BLaER1 (cell line): ENCODE measurements around the gene RAC3.
A peak's percentile ranks its signal among the peaks of the same experiment; 100 is the strongest.

Source experiments
- H3K27ac ChIP-seq: shearing (Covaris generic); formaldehyde crosslinking; 2 replicates; pipeline ENCODE4 v1.8.1; 2022
- H3K27me3 ChIP-seq: shearing (Covaris generic); formaldehyde crosslinking; 2 replicates; pipeline ENCODE4 v1.8.1; 2022
- H3K36me3 ChIP-seq: shearing (Covaris generic); formaldehyde crosslinking; 2 replicates; pipeline ENCODE4 v1.8.1; 2022
- H3K4me1 ChIP-seq: shearing (Covaris generic); formaldehyde crosslinking; 2 replicates; pipeline ENCODE4 v1.8.1; 2022
- H3K4me2 ChIP-seq: shearing (Covaris generic); formaldehyde crosslinking; 2 replicates; pipeline ENCODE4 v1.8.1; 2022
- H3K4me3 ChIP-seq: shearing (Covaris generic); formaldehyde crosslinking; 2 replicates; pipeline ENCODE4 v1.8.1; 2022
- H3K9ac ChIP-seq: shearing (Covaris generic); formaldehyde crosslinking; 2 replicates; pipeline ENCODE4 v1.8.1; 2022
- H3K9me3 ChIP-seq: shearing (Covaris generic); formaldehyde crosslinking; 2 replicates; pipeline ENCODE4 v1.8.1; 2022
- H4K20me1 ChIP-seq: shearing (Covaris generic); formaldehyde crosslinking; 2 replicates; pipeline ENCODE4 v1.8.1; 2022
- Cebpa-rat ChIP-seq: shearing (Covaris generic); IDR thresholded peaks from 2 replicates; pipeline ENCODE4 v1.8.1; 2022

RAC3 gene

GRCh38 chr17:82030470-82031302 is 792 bp upstream of the RAC3 start:
- no peaks in the 10 kb centered on the region for H3K9me3 ChIP-seq
- H3K9ac ChIP-seq: peak overlapping the region; percentile 63
- peak overlapping the region; percentile 60; the same call in 1 of the 2 replicates for H3K27ac ChIP-seq
- H3K36me3 ChIP-seq: peaks cover 39% of the 10 kb centered on the region
- H3K27me3 ChIP-seq: peaks cover 17% of the 10 kb centered on the region; the same call in 1 of the 2 replicates
- peak overlapping the region; percentile 74 for H3K4me3 ChIP-seq
- TF ChIP-seq Cebpa-rat: no peak
- H4K20me1 ChIP-seq: peaks cover 34% of the 10 kb centered on the region
- peak overlapping the region; percentile 94 for H3K4me2 ChIP-seq
- H3K4me1 ChIP-seq: peaks cover 45% of the 10 kb centered on the region

GRCh38 chr17:82031885-82032627 is 578 bp downstream of the RAC3 start:
- peak overlapping the region; percentile 79 for H3K9ac ChIP-seq

DNA sequence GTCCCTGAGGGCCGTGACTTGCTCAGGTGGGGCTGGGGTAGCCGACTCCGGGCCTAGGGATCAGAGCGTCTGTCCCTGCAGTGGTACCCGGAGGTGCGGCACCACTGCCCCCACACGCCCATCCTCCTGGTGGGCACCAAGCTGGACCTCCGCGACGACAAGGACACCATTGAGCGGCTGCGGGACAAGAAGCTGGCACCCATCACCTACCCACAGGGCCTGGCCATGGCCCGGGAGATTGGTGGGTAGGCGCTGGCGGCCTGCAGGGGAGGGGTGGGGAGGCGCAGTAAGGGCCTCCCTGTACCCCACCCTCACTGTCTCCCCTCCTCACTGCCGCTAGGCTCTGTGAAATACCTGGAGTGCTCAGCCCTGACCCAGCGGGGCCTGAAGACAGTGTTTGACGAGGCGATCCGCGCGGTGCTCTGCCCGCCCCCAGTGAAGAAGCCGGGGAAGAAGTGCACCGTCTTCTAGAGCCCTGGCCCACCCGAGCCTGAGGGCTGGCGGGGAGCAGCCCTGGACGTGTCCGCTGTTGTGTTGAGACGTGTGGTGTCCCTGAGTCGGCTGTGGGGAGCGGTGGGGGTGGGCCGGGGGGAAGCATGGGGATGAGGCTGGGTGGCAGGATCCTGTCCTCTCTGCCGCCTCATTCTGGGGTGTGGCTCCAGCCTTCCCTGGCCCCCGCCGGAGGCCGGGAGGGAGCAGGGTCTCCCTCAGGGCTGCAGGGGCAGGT is 2.0 kb downstream of the RAC3 start:
- no peak overlapping the region for H3K27ac ChIP-seq
- TF ChIP-seq Cebpa-rat: no peak
- peaks cover 48% of the 10 kb centered on the region for H4K20me1 ChIP-seq
- H3K27me3 ChIP-seq: peaks cover 17% of the 10 kb centered on the region; the same call in 1 of the 2 replicates
- H3K9me3 ChIP-seq: no peaks in the 10 kb centered on the region
- no peak overlapping the region for H3K9ac ChIP-seq
- H3K4me1 ChIP-seq: peaks cover 63% of the 10 kb centered on the region
- peak overlapping the region; percentile 99; the same call in 1 of the 2 replicates for H3K4me2 ChIP-seq
- no peak overlapping the region for H3K4me3 ChIP-seq
- H3K36me3 ChIP-seq: peaks cover 16% of the 10 kb centered on the region; the same call in 1 of the 2 replicates

More at GRCh38 chr17:82031885-82032627, 578 bp downstream of the RAC3 start:
- Histone ChIP-seq H3K27me3 (peaks cover 17% of the 10 kb centered on the region; the same call in 1 of the 2 replicates), H3K27ac (peak overlapping the region; percentile 58), H3K4me3 (peak overlapping the region; percentile 74), H3K4me1 (peaks cover 57% of the 10 kb centered on the region), H4K20me1 (peaks cover 48% of the 10 kb centered on the region), H3K9me3 (no peaks in the 10 kb centered on the region), H3K36me3 (peaks cover 26% of the 10 kb centered on the region), H3K4me2 (peak overlapping the region; percentile 99)
- no peak for TF ChIP-seq Cebpa-rat

- peak overlapping the region; percentile 1; the same call in 1 of the 2 replicates for H3K4me2 ChIP-seq
- no peaks in the 10 kb centered on the region for H3K9me3 ChIP-seq
- H3K9ac ChIP-seq: no peak overlapping the region; the same call in 1 of the 2 replicates
- H3K27me3 ChIP-seq: peaks cover 17% of the 10 kb centered on the region; the same call in 1 of the 2 replicates
- TF ChIP-seq Cebpa-rat: no peak
- peaks cover 46% of the 10 kb centered on the region for H4K20me1 ChIP-seq
- H3K27ac ChIP-seq: no peak overlapping the region
- peaks cover 59% of the 10 kb centered on the region for H3K4me1 ChIP-seq
- no peak overlapping the region for H3K4me3 ChIP-seq
- peaks cover 6% of the 10 kb centered on the region; the same call in 1 of the 2 replicates for H3K36me3 ChIP-seq
Measured at GRCh38 chr17:82034371-82035011, 3.0 kb downstream of the RAC3 start.

GRCh38 chr17:82035488-82035887 is 4.0 kb downstream of the RAC3 start:
- Histone ChIP-seq H3K27ac (no peak overlapping the region), H4K20me1 (peaks cover 38% of the 10 kb centered on the region), H3K36me3 (0 out of 2 replicates have a peak, but pooled peaks cover 5% of the 10 kb centered on the region), H3K4me2 (peak overlapping the region; percentile 100), H3K27me3 (peaks cover 17% of the 10 kb centered on the region; the same call in 1 of the 2 replicates), H3K9ac (no peak overlapping the region), H3K4me3 (no peak overlapping the region), H3K4me1 (peaks cover 50% of the 10 kb centered on the region), H3K9me3 (no peaks in the 10 kb centered on the region)
- no peak for TF ChIP-seq Cebpa-rat

DNA sequence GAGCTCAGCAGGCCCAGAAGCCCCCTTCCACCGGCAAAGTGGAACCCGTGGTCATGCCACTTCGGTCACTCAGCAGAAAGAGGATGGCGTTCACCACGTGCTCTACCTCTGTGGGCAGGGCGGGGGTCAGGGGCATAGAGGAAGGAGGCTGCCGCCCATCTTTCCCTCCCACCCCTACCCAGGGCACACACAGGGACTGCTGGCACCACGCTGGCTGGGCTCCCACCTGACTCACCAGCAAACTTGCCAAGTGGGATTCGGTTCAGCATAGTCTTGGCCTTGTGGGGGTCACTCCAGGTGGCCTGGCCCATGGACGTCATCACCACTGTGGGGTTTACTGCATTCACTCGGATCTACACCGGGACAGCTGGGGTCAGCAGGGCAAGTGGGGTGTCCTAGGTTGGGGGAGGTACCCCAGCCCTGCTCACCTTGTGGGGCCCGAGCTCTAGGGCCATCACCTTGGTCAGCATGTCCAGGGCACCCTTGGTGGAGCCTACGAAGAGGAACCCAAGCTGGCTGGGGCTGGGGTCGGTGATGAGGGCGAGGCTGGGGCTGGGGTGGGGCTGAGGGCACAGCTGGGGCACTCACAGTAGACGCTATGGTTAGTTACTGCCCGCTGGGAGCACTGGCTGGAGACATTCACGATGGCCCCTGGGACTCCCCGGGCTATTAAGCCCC is 4.6 kb downstream of the RAC3 start:
- H3K27me3 ChIP-seq: peaks cover 17% of the 10 kb centered on the region; the same call in 1 of the 2 replicates
- no peaks in the 10 kb centered on the region for H3K9me3 ChIP-seq
- H3K4me1 ChIP-seq: peaks cover 50% of the 10 kb centered on the region
- peak overlapping the region; percentile 82 for H3K27ac ChIP-seq
- TF ChIP-seq Cebpa-rat: no peak
- peak overlapping the region; percentile 100 for H3K4me2 ChIP-seq
- H3K9ac ChIP-seq: peak overlapping the region; percentile 92
- H3K4me3 ChIP-seq: peak overlapping the region; percentile 83
- H4K20me1 ChIP-seq: peaks cover 38% of the 10 kb centered on the region
- H3K36me3 ChIP-seq: 0 out of 2 replicates have a peak, but pooled peaks cover 5% of the 10 kb centered on the region

DNA sequence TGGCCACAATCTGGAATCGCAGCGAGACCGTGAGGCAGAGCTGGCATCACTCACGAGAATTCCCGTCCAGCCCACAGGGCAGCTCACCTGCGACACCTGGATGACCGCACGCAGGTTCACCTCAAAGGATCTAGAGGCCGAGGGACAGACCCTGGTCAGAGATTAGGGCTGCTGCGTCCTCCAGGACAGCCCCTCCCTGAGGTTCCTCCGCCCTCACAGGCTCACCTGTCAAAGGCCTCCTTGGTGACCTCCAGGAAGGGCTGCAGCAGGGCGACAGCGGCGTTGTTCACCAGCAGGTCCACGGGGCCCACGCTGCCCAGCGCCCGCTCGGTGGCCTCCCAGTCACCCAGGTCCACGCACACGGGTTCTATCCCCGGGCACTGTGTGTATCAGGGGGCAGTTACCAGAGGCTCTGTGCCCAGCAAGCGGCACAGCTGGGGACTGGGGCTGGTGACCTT is 5.2 kb downstream of the RAC3 start:
- no peak for TF ChIP-seq Cebpa-rat
- H3K9ac ChIP-seq: peak overlapping the region; percentile 92
- peaks cover 38% of the 10 kb centered on the region for H4K20me1 ChIP-seq
- peak overlapping the region; percentile 82 for H3K27ac ChIP-seq
- 0 out of 2 replicates have a peak, but pooled peaks cover 5% of the 10 kb centered on the region for H3K36me3 ChIP-seq
- H3K27me3 ChIP-seq: peaks cover 17% of the 10 kb centered on the region; the same call in 1 of the 2 replicates
- H3K9me3 ChIP-seq: no peaks in the 10 kb centered on the region
- peak overlapping the region; percentile 100 for H3K4me2 ChIP-seq
- H3K4me1 ChIP-seq: peaks cover 50% of the 10 kb centered on the region
- H3K4me3 ChIP-seq: peak overlapping the region; percentile 83
